Superior temporal gyrus (tissue), 1 donor: ENCODE data around the gene MTHFD2.
"Not testable (repeated sequence)": the region's sequence is repeated elsewhere in the genome, so short reads cannot be mapped to it uniquely, and the experiment has no call there.

Source experiments
- DNase-seq: peaks from one replicate; pipeline ENCODE4 v3.0.0-alpha.2; 2016; ENCODE audit errors: extremely low spot score

Gene MTHFD2

DNA sequence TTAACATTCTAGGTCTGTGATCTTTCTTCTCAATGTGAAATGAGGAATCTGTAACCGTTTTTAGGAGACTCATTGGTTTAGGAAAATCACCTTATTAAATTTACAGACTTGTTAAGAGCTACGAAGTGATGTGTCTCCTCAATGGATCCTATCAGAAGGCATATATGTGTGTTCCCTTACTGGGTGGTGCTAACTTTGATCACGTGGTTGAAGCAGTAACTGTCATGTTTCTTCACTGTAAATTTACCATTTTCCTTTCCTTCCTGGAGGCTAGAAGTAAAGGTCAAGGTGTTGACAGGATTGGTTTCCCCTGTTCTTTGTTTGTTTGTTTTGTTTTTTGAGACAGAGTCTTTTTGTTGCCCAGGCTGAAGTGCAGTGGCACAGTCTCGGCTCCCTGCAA lies 1.4 kb upstream of the MTHFD2 start:
- DNase-seq, result no peak

DNA sequence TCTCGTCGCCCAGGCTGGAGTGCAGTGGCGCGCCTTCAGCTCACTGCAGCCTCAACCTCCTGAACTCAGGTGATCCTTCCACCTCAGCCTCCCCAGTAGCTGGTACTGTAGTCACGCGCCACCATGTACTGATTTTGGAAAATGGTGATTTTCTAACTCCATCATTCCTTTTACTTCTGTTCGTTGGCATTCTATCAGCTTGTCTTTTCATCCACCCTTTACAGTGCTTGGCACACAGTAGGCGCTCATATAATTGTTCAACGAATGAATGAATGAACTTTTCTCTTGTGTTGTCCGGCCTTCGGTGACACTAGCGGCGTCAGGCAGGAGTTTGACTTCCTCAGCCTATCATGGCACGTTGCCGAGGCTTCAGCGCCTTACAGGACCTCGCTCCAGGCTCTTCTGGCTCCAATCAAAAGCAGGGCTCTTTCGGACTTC lies 373 bp upstream of the MTHFD2 start:
- DNase-seq, result no peak

DNA sequence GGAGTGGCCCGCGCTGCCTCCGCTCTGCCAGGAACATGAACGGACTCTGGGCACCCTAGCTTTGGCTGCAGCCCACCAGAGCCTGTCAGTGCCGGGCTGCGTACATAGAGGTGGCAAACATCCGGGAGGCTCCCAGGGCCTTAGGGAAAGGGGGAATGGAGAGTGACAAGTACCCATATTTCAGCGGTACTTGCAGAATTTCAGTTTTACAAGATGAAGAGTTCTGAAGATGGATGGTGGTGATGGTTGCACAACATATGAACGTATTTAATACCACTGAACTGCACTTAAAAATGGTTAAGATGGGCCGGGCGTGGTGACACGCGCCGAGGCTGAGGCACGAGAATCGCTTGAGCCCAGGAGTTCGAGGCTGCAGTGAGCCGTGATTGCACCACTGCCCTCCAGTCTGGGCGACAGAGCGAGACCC lies 873 bp downstream of the MTHFD2 start:
- peak; percentile 71 for DNase-seq

DNA sequence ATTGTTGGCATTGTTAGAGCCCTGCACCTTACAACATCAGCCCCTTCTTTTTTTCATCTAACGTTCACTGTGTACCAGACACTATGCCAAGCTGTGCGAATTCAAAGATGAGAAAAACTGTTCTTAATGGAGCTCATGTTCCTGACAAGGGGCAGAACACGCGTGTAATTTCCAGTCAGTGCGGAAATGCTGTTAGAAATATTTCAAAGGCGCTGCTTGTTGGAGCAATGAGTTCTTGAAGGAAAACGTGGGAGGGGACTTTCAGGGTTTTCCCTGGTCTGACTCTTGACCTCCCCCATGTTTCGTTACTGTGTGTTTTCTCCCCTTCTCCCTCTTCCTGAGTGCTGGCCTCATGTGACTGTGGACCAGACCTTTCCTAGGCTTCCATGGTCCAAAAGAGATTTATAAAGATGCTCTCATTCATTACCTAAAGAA lies 1.5 kb downstream of the MTHFD2 start:
- DNase-seq, result peak; percentile 15

GRCh38 chr2:74201196-74201595 lies 2.8 kb downstream of the MTHFD2 start:
- no peak for DNase-seq

GRCh38 chr2:74201596-74201995 lies 3.2 kb downstream of the MTHFD2 start:
- DNase-seq, result no peak

GRCh38 chr2:74204436-74204835 lies 6.0 kb downstream of the MTHFD2 start:
- no peak for DNase-seq

- DNase-seq, result no peak
These were observed 6.7 kb downstream of the MTHFD2 start for GRCh38 chr2:74205113-74205512.

- no peak for DNase-seq
These were observed 7.2 kb downstream of the MTHFD2 start for GRCh38 chr2:74205596-74205995.

DNA sequence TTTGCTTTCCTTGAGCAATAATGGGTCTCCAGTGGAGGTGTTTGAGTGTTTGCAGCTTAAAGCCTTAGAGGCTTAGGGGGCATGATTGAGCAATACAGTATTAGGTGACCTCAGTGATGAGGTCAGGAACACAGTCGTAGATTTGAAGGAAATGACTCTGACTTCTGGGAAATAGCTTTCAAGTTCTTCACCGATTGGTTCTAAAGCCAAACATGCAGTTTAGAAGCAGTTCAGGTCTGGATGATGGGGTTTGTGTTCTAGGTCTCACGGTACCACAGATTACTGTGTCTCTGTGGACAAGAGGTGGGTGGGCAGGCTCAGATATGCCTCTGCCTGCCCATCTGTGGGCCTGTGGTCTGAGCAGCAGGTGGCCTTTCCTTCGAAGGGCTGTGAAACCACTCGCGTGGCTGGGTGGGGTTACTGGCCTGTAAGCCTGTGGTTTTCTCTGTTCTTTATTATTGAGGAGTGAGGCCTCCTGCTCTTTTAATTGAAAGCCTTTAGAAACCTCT lies 7.8 kb downstream of the MTHFD2 start:
- no peak for DNase-seq

DNA sequence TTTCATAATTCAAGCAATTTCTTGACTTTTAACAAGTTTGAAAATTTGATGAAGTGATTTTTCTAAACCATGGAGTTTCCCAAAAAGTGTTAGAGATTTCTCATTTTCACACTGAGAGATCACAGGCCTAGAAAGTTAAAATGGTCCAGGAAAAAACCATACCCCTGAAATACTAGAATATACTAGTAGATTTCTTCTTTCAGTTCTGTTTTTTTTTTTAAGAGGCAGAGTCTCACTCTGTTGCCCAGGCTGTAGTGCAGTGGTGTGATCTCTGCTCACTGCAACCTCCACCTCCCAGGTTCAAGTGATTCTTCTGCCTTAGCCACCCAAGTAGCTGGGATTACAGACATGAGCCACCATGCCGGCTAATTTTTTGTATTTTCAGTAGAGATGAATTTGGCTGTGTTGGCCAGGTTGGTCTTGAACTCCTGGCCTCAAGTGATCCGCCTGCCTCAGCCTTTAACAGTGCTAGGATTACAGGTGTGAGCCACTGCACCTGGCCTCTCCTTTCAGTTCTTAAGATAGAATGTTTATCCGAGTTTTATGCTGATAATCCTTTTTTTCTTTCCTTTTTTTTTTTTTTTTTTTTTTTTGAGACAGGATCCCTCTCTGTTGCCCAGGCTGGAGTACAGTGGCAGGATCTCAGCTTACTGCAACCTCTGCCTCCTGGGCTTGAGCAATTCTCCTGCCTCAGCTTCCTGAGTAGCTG lies 14.4 kb downstream of the MTHFD2 start:
- DNase-seq, result no peak

DNA sequence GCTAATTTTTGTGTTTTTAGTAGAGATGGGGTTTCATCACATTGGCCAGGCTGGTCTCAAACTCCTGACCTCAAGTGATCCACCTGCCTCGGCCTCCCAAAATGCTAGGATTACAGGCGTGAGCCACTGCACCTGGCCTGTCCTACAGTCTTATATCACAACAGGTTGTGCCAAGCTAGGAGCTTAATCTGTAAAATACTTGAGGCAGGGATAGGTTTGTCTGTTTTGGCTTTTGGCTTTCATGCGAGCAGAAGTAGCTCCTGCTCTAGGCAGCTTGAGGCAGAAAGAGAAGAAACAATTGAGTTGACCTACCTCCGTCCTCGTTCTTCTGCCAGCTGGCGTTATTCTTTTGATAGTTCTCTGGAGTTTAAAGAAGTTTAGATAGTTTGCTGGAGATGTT lies 17.4 kb downstream of the MTHFD2 start:
- DNase-seq, result not testable (repeated sequence)

DNA sequence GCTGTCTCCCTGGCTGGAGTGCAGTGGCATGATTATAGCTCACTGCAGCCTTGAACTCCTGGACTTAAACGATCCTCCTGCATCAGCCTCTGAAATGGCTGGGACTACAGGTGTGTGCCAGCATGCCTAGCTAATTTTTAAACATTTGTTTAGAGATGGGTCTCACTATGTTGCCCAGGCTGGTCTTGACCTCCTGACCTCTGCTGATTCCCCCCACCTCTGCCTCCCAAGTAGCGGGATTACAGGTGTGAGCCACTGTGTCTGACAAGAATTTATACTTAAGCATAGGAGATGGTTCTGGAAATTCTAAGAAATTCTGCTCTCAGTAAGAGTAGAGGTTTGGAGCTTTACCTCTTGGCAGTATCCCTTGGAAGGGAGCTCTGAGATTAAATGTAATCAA lies 18.2 kb downstream of the MTHFD2 start:
- no peak for DNase-seq

- DNase-seq, result no peak
These were observed 21.6 kb downstream of the MTHFD2 start for GRCh38 chr2:74219846-74220486.

DNA sequence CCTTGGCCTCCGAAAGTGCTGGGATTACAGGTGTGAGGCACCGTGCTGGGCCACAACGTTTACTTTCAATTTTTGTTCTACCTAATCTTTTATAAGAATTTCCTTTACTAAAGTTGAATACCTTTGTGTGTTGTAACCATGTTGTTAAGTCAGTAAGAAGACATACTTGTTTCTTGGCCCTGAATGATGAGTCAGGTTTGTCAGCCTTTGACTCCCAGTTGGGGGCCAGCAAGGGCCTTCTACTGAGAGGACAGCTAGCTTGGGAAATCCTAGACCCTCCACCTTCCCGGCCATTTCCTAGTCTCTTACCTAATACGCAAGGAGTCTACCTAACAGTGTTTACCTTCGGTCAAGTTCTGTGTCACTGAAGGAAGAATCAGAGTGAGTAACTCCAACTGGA lies 22.7 kb downstream of the MTHFD2 start:
- DNase-seq, result no peak

- no peak for DNase-seq
These were observed 23.3 kb downstream of the MTHFD2 start for GRCh38 chr2:74221604-74222299.

GRCh38 chr2:74222300-74222650 lies 23.9 kb downstream of the MTHFD2 start:
- DNase-seq, result no peak

DNA sequence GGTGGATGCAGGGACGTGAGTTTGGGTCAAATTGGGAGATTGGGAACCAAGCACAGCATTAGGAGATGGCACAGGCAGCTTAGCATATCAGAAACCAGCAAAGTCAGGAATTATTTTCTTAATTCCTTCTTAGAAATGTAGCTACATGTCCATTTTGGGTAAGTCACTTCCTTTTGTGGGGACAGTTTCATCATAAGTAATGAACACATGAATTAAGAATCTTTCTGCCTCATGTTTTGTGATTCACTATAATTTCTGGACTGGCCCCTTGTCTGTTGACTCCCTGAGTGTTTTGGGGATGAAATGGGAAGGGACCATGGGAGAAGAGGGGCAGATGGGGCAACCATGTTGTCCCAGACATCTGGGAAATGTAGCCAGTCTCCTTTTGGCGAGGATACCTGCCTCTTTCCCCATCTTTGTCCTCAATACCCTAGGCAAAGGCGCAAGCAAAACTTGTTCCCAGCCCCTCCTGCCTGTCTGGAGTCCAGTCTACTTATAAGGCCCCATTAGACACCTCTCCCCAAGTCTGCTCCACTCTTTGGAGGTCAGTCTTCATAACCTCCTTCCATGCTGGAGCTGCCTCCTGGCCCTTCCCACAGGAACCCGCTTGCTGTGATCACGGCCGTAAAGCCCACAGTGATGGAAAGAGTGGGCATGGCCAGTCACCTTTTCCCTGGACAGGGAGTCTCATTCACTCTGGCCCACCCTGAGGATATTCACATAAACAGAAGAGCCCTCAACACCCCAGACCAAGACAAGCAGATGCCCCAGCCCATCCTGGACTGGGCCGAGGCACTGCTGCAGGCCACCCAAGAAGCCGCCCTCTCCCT lies 25.7 kb downstream of the MTHFD2 start:
- DNase-seq, result no peak

DNA sequence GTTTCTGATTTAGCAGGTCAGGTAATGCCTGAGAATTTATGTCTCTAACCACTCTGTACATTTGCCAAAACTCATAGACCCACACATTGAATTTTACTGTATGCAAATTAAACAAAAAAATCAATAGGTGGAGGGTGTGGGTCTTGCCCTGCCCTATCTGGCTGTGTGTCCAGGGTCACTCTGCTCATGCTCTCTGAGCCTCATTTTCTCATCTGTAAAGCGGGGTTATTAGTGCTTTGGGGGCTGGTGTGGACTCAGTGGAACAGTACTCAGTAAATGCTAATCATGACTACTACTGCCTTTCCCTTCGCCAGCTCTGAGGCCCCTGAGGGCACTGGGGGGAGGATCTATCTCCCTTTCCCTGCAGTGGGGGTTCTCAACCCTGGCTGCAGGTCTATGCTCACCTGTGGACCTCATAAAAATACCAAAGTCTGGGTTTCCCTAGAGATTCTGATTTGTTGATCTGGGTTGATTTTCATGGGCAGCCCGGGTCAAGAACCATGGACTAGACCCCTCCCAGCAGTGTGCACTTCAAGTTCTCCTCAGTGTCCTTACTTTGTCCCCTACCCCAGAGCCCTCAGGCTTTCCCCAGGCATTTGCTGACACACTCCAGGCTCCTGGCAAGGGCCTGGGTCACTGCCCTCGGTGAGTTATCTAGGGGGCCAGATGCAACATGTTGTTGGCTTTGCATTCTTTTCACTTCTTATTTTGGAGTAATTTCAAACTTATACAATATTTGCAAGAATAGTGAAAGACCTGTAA lies 27.5 kb downstream of the MTHFD2 start:
- no peak for DNase-seq

DNA sequence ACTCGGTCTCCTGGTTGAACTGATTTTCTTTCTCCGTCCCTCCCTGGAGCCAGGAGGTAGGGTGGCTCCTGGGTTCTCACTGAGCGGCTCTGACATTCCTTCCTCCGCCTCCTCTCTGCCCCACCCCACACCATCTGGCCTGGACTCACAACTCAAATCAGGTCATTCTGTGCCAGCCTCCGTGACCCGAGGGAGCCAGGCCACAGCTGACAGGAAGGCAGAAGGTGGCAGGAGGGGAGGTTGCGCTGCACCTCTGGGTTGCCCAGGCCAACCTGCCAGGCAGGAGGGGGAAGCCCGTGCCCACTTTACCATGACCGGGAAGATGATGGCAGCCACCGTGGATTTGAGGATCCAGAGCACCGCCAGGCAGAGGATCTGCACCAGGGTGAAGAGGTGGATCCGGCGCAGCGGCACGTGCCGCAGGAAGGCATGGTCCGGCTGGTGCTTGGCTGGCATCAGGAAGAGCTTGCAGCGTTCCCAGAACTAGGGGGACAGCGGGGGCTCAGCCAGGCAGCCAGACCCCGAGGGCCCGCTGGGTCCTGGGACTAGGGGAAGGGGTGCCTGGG lies 28.3 kb downstream of the MTHFD2 start:
- DNase-seq, result no peak

DNA sequence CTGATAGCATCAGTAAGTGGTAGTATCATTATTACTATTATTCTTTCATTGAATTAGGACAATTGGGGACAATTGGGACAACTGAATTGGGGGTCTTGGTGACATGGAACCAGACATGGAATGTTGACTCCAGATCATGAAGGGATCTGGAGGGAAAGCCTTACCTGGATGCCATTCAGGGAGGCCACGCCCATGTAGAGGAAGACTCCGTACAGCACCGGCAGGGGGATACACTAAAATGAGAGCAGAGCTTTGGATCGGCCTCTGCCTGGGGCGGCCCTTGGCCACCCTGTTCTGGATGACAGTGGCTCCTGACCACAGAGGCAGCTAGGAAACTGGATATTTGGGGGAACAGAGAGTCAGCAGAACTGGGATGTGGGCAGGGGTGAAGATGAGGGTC lies 29.2 kb downstream of the MTHFD2 start:
- no peak for DNase-seq
